GM12874 (cell line): ENCODE data around the gene ATG9B.

Experiments
- CTCF ChIP-seq: IDR thresholded peaks from 2 replicates; pipeline ENCODE4 v1.5.1; 2011; ENCODE audit warnings: low read depth, mild to moderate bottlenecking, control low read depth, low read length, moderate library complexity; ENCODE audit not compliant: insufficient read depth

The ATG9B gene

GRCh38 chr7:151061213-151062110 is 37.2 kb upstream of the ATG9B start:
- TF ChIP-seq CTCF, result no peak

- TF ChIP-seq CTCF, result 0 out of 2 replicates have a peak, but pooled peaks have one; percentile 12
Observed at GRCh38 chr7:151060416-151061212, 36.3 kb upstream of the ATG9B start.

- TF ChIP-seq CTCF, result no peak
Observed at GRCh38 chr7:151060113-151060415, 35.8 kb upstream of the ATG9B start.

- TF ChIP-seq CTCF, result peak; percentile 78
Observed at GRCh38 chr7:151059367-151060112, 35.2 kb upstream of the ATG9B start, which contains the start of gene SLC4A2. Gene SLC4A2, plus strand, starts transcription at chr7:151059589. Its CDS starts 2,399 bp downstream, at chr7:151061988.

- no peak for TF ChIP-seq CTCF
Observed at GRCh38 chr7:151058781-151059366, 34.6 kb upstream of the ATG9B start.

GRCh38 chr7:151057989-151058780 is 33.9 kb upstream of the ATG9B start:
- no peak for TF ChIP-seq CTCF
